ENCODE measurements around the gene MED16.

DNA sequence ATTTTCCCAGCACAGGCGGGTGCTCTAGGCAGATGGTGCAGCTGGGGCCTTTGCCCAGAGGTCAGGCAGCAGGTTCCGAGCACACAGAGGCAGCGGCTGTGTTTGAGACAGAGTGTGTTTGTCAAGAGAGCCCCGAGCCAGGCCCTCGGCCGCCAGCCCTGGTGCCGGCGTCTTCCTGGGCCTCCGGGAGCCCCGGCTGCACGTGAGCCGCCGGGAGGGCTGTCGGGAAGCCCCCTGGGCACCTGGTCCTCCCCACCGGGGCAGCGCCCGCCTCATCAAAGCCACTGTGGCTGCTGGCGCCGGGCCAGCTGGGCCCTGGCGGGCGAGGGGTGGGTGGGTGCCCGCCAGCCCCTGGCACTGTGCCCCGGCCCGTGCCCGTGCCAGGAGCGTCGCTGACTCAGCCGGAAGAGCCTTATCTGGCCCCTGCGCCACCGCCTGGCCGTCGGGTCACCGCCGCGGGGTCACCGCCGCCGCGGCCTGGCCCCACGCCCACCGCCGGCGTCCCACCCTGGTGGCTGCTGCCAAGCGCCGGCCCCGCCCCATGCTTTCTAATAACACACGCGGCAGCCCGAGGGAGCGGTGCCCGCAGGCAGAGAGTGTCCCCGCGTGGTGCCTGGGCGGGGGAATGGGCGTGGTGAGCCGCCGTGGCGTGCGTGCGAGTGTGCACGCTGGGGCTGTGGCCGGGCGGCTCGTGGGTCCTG is 47.8 kb upstream of the MED16 start:
- TF ChIP-seq TAF1 (CRISPR knock-in tag; IDR thresholded peaks at IDR 0.05) = no peak
- no peak for TF ChIP-seq USF2 (IDR thresholded peaks at IDR 0.05; ENCODE audit: low read depth, low read length)
- no peak for TF ChIP-seq USF2 (CRISPR knock-in tag; IDR thresholded peaks at IDR 0.05; ENCODE audit: borderline replicate concordance)
- TF ChIP-seq KDM3A (CRISPR knock-in tag; IDR thresholded peaks at IDR 0.05; ENCODE audit: low read depth) = no peak
- no peak for TF ChIP-seq U2AF2 (IDR thresholded peaks at IDR 0.05; ENCODE audit: low read depth, low read length)
- no peak for TF ChIP-seq NR3C1 (CRISPR knock-in tag; IDR thresholded peaks at IDR 0.05)
- TF ChIP-seq CBX2 (IDR thresholded peaks at IDR 0.05; ENCODE audit: low read depth, low read length) = no peak
- TF ChIP-seq CBX2 (CRISPR knock-in tag; IDR thresholded peaks at IDR 0.05; ENCODE audit: low read depth) = no peak
- TF ChIP-seq ZNF577 (CRISPR knock-in tag; IDR thresholded peaks at IDR 0.05; ENCODE audit: borderline replicate concordance, low read depth) = no peak
- no peak for TF ChIP-seq ZBTB2 (CRISPR knock-in tag; IDR thresholded peaks at IDR 0.05; ENCODE audit: low read depth)
- no peak for TF ChIP-seq ZNF468 (CRISPR knock-in tag; IDR thresholded peaks at IDR 0.05)
- TF ChIP-seq ZSCAN9 (CRISPR knock-in tag; IDR thresholded peaks at IDR 0.05; ENCODE audit: borderline replicate concordance) = no peak
- no peak for TF ChIP-seq KDM5B (CRISPR knock-in tag; IDR thresholded peaks at IDR 0.05; ENCODE audit: borderline replicate concordance)
- no peak for TF ChIP-seq ZBTB8A (CRISPR knock-in tag; IDR thresholded peaks at IDR 0.05; ENCODE audit: borderline replicate concordance, low read depth)
- no peak for TF ChIP-seq FOXP4 (CRISPR knock-in tag; IDR thresholded peaks at IDR 0.05)
